SK-N-SH (cell line): ENCODE results near the gene PPP3CA. TPM values are rescaled to one million over a fixed set of nuclear protein-coding genes. Genes with fewer than 3 reads are reported as not detected.
A peak's percentile ranks its signal among the peaks of the same experiment; 100 is the strongest.

Experiments used
- CTCF ChIA-PET: fragments of 300-600, 350-600 bp; formaldehyde crosslinking; extraction: SDS; loops from one replicate; lab custom pipeline; 2021; lab: Yijun Ruan, JAX
- POLR2A ChIA-PET: fragments of 350-600 bp; sonication (Branson Sonifier 250); formaldehyde crosslinking; extraction: SDS; loops from one replicate; lab custom pipeline; 2020; ENCODE audit warnings: antibody characterized with exemption, inconsistent platforms; lab: Yijun Ruan, JAX
- DNase-seq: peaks from one replicate; pipeline ENCODE4 v3.0.0; 2012
- H2AFZ ChIP-seq: fragments of 200-600 bp; sonication (generic); 2 replicates; pipeline ENCODE4 v1.8.1; 2016; ENCODE audit warnings: antibody characterized with exemption, mild to moderate bottlenecking, low read depth
- H3F3A ChIP-seq: fragments of 200-600 bp; sonication (generic); replicated peaks from 2 replicates; pipeline ENCODE3; 2016; ENCODE audit warnings: antibody characterized with exemption, mild to moderate bottlenecking; ENCODE audit not compliant: insufficient read depth
- H3K27ac ChIP-seq, 2 experiments: fragments of 200-500 bp in 1 of 2; fragments of 200-600 bp in 1 of 2; sonication (Bioruptor generic) in 1 of 2; sonication (generic), shearing (Covaris generic) in 1 of 2; 2 replicates each; pipeline versions ENCODE4 v1.5.1 to v1.6.1; 2014 to 2016; ENCODE audit warnings: low read depth in 2 of 2, inconsistent platforms in 1 of 2, low read length in 1 of 2, mild to moderate bottlenecking in 1 of 2, mixed read lengths in 1 of 2
- H3K27me3 ChIP-seq: fragments of 200-600 bp; sonication (generic), shearing (Covaris generic); 2 replicates; pipeline ENCODE4 v1.6.1; 2016; ENCODE audit warnings: mixed run types; ENCODE audit not compliant: insufficient read depth
- H3K36me3 ChIP-seq, 2 experiments: fragments of 200-500 bp in 1 of 2; fragments of 200-600 bp in 1 of 2; sonication (Bioruptor generic) in 1 of 2; sonication (generic) in 1 of 2; replicated peaks in 1 of 2; 2 replicates each; pipeline versions ENCODE3 to v1.5.1; 2014 to 2016; ENCODE audit warnings: low read length in 1 of 2, mild to moderate bottlenecking in 1 of 2; ENCODE audit not compliant: insufficient read depth in 2 of 2, control insufficient read depth in 1 of 2
- H3K4me1 ChIP-seq, 2 experiments: fragments of 200-500 bp in 1 of 2; fragments of 200-600 bp in 1 of 2; sonication (Bioruptor generic) in 1 of 2; sonication (generic), shearing (Covaris generic) in 1 of 2; 2 replicates each; pipeline versions ENCODE4 v1.5.1 to v1.6.1; 2014 to 2016; ENCODE audit warnings: low read depth in 1 of 2, low read length in 1 of 2, mixed run types in 1 of 2; ENCODE audit not compliant: insufficient read depth in 2 of 2, control insufficient read depth in 1 of 2
- H3K4me2 ChIP-seq: fragments of 200-600 bp; sonication (generic), shearing (Covaris generic); 2 replicates; pipeline ENCODE4 v1.6.1; 2017; ENCODE audit warnings: mixed run types
- H3K4me3 ChIP-seq, 2 experiments: fragments of 200-500 bp in 1 of 2; fragments of 200-600 bp in 1 of 2; sonication (Bioruptor generic) in 1 of 2; sonication (generic), shearing (Covaris generic) in 1 of 2; 2 replicates each; pipeline versions ENCODE4 v1.5.1 to v1.8.1; 2014 to 2016; ENCODE audit warnings: low read depth in 2 of 2, inconsistent platforms in 1 of 2, low read length in 1 of 2, mild to moderate bottlenecking in 1 of 2, mixed read lengths in 1 of 2, moderate library complexity in 1 of 2
- H3K79me2 ChIP-seq: fragments of 200-600 bp; sonication (generic); 2 replicates; pipeline ENCODE4 v1.8.1; 2017; ENCODE audit warnings: mild to moderate bottlenecking; ENCODE audit not compliant: insufficient read depth
- H3K9ac ChIP-seq: fragments of 200-600 bp; sonication (generic); 2 replicates; pipeline ENCODE4 v1.6.1; 2017; ENCODE audit warnings: mixed run types
- H3K9me2 ChIP-seq: fragments of 200-600 bp; sonication (generic); 2 replicates; pipeline ENCODE4 v1.6.1; 2017; ENCODE audit warnings: mixed run types
- H3K9me3 ChIP-seq: fragments of 200-600 bp; sonication (generic); 2 replicates; pipeline ENCODE4 v1.6.1; 2017; ENCODE audit warnings: mixed run types, mild to moderate bottlenecking, moderate library complexity
- H4K20me1 ChIP-seq: fragments of 200-600 bp; sonication (generic); 2 replicates; pipeline ENCODE4 v1.6.1; 2017; ENCODE audit warnings: mild to moderate bottlenecking, mixed run types; ENCODE audit not compliant: insufficient read depth
- EP300 ChIP-seq, 2 experiments: IDR thresholded peaks; 2 replicates each; pipeline versions ENCODE4 v1.4.0 to v1.6.1; 2012; ENCODE audit warnings: borderline replicate concordance in 1 of 2, low read depth in 1 of 2, low read length in 1 of 2
- GATA2 ChIP-seq: sonication (generic); formaldehyde crosslinking; IDR thresholded peaks from 2 replicates; pipeline ENCODE4 v1.5.0; 2020; ENCODE audit warnings: mild to moderate bottlenecking, missing genetic modification reagents
- JUND ChIP-seq: IDR thresholded peaks from 2 replicates; pipeline ENCODE4 v1.4.0; 2012
- NRF1 ChIP-seq: IDR thresholded peaks from 2 replicates; pipeline ENCODE4 v1.6.1; 2012; ENCODE audit warnings: low read depth, mild to moderate bottlenecking, low read length
- RAD21 ChIP-seq: IDR thresholded peaks from 2 replicates; pipeline ENCODE4 v1.6.1; 2012; ENCODE audit warnings: mild to moderate bottlenecking, low read length
- RFX5 ChIP-seq: IDR thresholded peaks from 2 replicates; pipeline ENCODE4 v1.6.1; 2012; ENCODE audit warnings: mild to moderate bottlenecking, improper control_type of control experiment, low read length
- RXRA ChIP-seq: IDR thresholded peaks from 2 replicates; pipeline ENCODE4 v1.4.0; 2012; ENCODE audit warnings: low read depth, mild to moderate bottlenecking, borderline replicate concordance
- TCF12 ChIP-seq: IDR thresholded peaks from 2 replicates; pipeline ENCODE4 v1.4.0; 2012
- TEAD4 ChIP-seq: IDR thresholded peaks from 2 replicates; pipeline ENCODE4 v1.4.0; 2012; ENCODE audit warnings: mild to moderate bottlenecking, borderline replicate concordance; ENCODE audit not compliant: insufficient read depth
- YY1 ChIP-seq: IDR thresholded peaks from 2 replicates; pipeline ENCODE4 v1.4.0; 2012; ENCODE audit warnings: low read depth, mild to moderate bottlenecking
- WGBS: methylation state at CpG from one replicate; pipeline ENCODE4 v1.1.6; 2017; ENCODE audit warnings: low lambda C conversion rate; 5-methylcytosine and 5-hydroxymethylcytosine counted together
- polyA plus RNA-seq, 3 experiments: library from polyadenylated mRNA; depleted of rRNA; stranded (reverse); fragments of >200 nt; gene quantifications; 2 replicates each; pipeline ENCODE4 v1.2.3, GENCODE V29; 2012
- TF ChIP-seq, protein P1 (sequence below): IDR thresholded peaks from 2 replicates; pipeline ENCODE4 v1.4.0; 2012; ENCODE audit warnings: low read depth, borderline replicate concordance
- TF ChIP-seq, protein P2 (sequence below): IDR thresholded peaks from 2 replicates; pipeline ENCODE4 v1.4.0; 2012; ENCODE audit warnings: low read depth
- TF ChIP-seq, protein P3 (sequence below): IDR thresholded peaks from 2 replicates; pipeline ENCODE4 v1.6.1; 2012; ENCODE audit warnings: mild to moderate bottlenecking, low read depth, low read length, moderate library complexity
- TF ChIP-seq, protein P4 (sequence below): fragments of 200-600 bp; sonication (generic); IDR thresholded peaks from 2 replicates; pipeline ENCODE4 v1.6.1; 2017; ENCODE audit warnings: antibody characterized with exemption, mild to moderate bottlenecking, moderate library complexity

PPP3CA gene
- polyA plus RNA-seq, 1 of the 3 experiments (the other 2 are of a cell fraction), result 10.7 TPM

DNA sequence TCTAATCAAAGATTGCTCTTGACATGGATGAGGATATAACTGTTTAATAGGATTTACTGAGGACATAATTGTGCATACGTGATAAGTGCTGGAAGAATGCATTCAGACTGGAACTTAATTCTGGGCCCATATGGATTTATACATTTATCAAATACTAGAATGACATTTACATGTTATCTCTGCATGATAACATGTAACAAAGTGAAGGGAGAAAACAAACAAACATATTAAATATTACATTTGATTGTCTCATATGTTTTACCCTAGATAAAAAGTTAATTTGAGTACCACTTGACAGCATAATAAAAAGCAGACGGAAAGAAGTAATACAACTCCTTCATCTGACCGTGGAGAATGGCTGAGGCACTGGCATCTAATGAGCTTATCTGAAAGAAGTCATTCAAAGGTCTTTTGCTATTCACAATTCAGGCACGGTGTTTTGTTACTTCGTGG is 297.8 kb downstream of the PPP3CA start:
- WGBS, result 55% methylated on average over 5 of the region's 5 CpGs
- POLR2A ChIA-PET, result no interaction called here
- H3K9me2 ChIP-seq, result no peaks in the 10 kb centered on the region

DNA sequence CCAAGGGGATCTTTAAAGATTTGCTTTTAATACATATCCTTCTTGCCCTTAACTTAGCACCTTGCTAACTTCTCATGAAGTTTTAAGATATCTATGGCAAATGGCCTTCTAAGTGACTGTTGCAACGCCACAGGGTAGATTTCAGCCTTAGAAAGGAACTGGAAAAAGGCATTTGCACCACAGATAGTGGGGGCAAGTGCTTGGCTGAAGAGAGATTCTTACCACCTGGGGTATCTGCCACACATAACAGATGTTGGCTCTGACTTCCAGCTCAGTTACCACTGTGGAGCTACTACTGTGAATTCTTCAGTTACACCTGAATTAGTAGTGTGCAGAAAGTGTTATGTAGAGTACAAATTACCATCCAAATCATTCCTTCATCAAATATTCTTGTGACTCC is 302.6 kb downstream of the PPP3CA start:
- no peak overlapping the region for H3K4me3 ChIP-seq
- H3K9me2 ChIP-seq, result no peaks in the 10 kb centered on the region
- POLR2A ChIA-PET, result no interaction called here
- no peak overlapping the region for H3K27ac ChIP-seq
- no peak for DNase-seq
- no peak overlapping the region for H2AFZ ChIP-seq
- no peaks in the 10 kb centered on the region for H3K9me3 ChIP-seq
- WGBS, result 95% methylated on average over 1 of the region's 1 CpG
- no peaks in the 10 kb centered on the region for H3F3A ChIP-seq
- CTCF ChIA-PET, result no interaction called here
- H3K79me2 ChIP-seq, result no peaks in the 10 kb centered on the region
- H3K36me3 ChIP-seq, result peaks cover 2 to 15% of the 10 kb centered on the region in 2 experiments
- H3K9ac ChIP-seq, result no peak overlapping the region
- no peak overlapping the region for H3K4me2 ChIP-seq
- no peaks in the 10 kb centered on the region for H4K20me1 ChIP-seq
- peaks cover 0 to 5% of the 10 kb centered on the region in 2 experiments; a peak in 1 of 4 replicates for H3K4me1 ChIP-seq
- H3K27me3 ChIP-seq, result no peaks in the 10 kb centered on the region
- TF ChIP-seq, protein P1, sequence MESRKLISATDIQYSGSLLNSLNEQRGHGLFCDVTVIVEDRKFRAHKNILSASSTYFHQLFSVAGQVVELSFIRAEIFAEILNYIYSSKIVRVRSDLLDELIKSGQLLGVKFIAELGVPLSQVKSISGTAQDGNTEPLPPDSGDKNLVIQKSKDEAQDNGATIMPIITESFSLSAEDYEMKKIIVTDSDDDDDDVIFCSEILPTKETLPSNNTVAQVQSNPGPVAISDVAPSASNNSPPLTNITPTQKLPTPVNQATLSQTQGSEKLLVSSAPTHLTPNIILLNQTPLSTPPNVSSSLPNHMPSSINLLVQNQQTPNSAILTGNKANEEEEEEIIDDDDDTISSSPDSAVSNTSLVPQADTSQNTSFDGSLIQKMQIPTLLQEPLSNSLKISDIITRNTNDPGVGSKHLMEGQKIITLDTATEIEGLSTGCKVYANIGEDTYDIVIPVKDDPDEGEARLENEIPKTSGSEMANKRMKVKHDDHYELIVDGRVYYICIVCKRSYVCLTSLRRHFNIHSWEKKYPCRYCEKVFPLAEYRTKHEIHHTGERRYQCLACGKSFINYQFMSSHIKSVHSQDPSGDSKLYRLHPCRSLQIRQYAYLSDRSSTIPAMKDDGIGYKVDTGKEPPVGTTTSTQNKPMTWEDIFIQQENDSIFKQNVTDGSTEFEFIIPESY, result no peak
- TF ChIP-seq RAD21 (no peak), NRF1 (no peak), YY1 (no peak), RXRA (no peak), TEAD4 (no peak), RFX5 (no peak), JUND (no peak)
- TF ChIP-seq, protein P2, sequence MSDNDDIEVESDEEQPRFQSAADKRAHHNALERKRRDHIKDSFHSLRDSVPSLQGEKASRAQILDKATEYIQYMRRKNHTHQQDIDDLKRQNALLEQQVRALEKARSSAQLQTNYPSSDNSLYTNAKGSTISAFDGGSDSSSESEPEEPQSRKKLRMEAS, result no peak
- TF ChIP-seq, protein P3, sequence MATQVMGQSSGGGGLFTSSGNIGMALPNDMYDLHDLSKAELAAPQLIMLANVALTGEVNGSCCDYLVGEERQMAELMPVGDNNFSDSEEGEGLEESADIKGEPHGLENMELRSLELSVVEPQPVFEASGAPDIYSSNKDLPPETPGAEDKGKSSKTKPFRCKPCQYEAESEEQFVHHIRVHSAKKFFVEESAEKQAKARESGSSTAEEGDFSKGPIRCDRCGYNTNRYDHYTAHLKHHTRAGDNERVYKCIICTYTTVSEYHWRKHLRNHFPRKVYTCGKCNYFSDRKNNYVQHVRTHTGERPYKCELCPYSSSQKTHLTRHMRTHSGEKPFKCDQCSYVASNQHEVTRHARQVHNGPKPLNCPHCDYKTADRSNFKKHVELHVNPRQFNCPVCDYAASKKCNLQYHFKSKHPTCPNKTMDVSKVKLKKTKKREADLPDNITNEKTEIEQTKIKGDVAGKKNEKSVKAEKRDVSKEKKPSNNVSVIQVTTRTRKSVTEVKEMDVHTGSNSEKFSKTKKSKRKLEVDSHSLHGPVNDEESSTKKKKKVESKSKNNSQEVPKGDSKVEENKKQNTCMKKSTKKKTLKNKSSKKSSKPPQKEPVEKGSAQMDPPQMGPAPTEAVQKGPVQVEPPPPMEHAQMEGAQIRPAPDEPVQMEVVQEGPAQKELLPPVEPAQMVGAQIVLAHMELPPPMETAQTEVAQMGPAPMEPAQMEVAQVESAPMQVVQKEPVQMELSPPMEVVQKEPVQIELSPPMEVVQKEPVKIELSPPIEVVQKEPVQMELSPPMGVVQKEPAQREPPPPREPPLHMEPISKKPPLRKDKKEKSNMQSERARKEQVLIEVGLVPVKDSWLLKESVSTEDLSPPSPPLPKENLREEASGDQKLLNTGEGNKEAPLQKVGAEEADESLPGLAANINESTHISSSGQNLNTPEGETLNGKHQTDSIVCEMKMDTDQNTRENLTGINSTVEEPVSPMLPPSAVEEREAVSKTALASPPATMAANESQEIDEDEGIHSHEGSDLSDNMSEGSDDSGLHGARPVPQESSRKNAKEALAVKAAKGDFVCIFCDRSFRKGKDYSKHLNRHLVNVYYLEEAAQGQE, result no peak

More for the DNA sequence above, 297.8 kb downstream of the PPP3CA start:
- H3K79me2 ChIP-seq, result no peaks in the 10 kb centered on the region
- H3K27me3 ChIP-seq, result no peaks in the 10 kb centered on the region
- no peak for TF ChIP-seq TCF12
- TF ChIP-seq, protein P1, result no peak
- peak; percentile 28; the same call in 1 of the 2 replicates for TF ChIP-seq TEAD4
- no peak for TF ChIP-seq YY1
- TF ChIP-seq GATA2 (CRISPR knock-in tag), result peak; percentile 58
- peak in 1 of 2 experiments; percentile 38; a peak in 2 of 4 replicates for TF ChIP-seq EP300 (IDR thresholded peaks at IDR 0.05; ENCODE audit: borderline replicate concordance in 1 of 2, low read depth in 1 of 2, low read length in 1 of 2)
- no peak for TF ChIP-seq RAD21
- TF ChIP-seq NRF1, result no peak
- TF ChIP-seq, protein P4, sequence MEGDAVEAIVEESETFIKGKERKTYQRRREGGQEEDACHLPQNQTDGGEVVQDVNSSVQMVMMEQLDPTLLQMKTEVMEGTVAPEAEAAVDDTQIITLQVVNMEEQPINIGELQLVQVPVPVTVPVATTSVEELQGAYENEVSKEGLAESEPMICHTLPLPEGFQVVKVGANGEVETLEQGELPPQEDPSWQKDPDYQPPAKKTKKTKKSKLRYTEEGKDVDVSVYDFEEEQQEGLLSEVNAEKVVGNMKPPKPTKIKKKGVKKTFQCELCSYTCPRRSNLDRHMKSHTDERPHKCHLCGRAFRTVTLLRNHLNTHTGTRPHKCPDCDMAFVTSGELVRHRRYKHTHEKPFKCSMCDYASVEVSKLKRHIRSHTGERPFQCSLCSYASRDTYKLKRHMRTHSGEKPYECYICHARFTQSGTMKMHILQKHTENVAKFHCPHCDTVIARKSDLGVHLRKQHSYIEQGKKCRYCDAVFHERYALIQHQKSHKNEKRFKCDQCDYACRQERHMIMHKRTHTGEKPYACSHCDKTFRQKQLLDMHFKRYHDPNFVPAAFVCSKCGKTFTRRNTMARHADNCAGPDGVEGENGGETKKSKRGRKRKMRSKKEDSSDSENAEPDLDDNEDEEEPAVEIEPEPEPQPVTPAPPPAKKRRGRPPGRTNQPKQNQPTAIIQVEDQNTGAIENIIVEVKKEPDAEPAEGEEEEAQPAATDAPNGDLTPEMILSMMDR, result no peak
- no peaks in the 10 kb centered on the region for H3K9me3 ChIP-seq
- DNase-seq, result peak; percentile 8
- no peak overlapping the region for H2AFZ ChIP-seq
- peaks cover 0 to 6% of the 10 kb centered on the region in 2 experiments; a peak in 1 of 4 replicates for H3K4me1 ChIP-seq
- H3K4me2 ChIP-seq, result no peak overlapping the region
- H4K20me1 ChIP-seq, result no peaks in the 10 kb centered on the region
- no peak overlapping the region for H3K4me3 ChIP-seq
- H3K9ac ChIP-seq, result no peak overlapping the region
- H3K27ac ChIP-seq, result peak overlapping the region in 1 of 2 experiments; percentile 22; a peak in 1 of 4 replicates
- H3K36me3 ChIP-seq, result peaks cover 0 to 8% of the 10 kb centered on the region in 2 experiments
- CTCF ChIA-PET, result interaction anchor here (0.9 to 1.3 kb wide), 2 partner anchors 12 to 28 kb away, joined by 3 to 4 read pairs; no protein-coding TSS in a partner anchor
- no peaks in the 10 kb centered on the region for H3F3A ChIP-seq
